Fibroblast of upper back skin (primary cell): ENCODE data around the gene LPIN1.

Experiments used
- DNase-seq: peaks from one replicate; pipeline ENCODE4 v3.0.0-alpha.2; 2013

The LPIN1 gene

GRCh38 chr2:11872247-11872947 lies 126.0 kb downstream of the LPIN1 start:
- DNase-seq = no peak

- no peak for DNase-seq
These were observed 126.5 kb downstream of the LPIN1 start for GRCh38 chr2:11872948-11873269.

DNA sequence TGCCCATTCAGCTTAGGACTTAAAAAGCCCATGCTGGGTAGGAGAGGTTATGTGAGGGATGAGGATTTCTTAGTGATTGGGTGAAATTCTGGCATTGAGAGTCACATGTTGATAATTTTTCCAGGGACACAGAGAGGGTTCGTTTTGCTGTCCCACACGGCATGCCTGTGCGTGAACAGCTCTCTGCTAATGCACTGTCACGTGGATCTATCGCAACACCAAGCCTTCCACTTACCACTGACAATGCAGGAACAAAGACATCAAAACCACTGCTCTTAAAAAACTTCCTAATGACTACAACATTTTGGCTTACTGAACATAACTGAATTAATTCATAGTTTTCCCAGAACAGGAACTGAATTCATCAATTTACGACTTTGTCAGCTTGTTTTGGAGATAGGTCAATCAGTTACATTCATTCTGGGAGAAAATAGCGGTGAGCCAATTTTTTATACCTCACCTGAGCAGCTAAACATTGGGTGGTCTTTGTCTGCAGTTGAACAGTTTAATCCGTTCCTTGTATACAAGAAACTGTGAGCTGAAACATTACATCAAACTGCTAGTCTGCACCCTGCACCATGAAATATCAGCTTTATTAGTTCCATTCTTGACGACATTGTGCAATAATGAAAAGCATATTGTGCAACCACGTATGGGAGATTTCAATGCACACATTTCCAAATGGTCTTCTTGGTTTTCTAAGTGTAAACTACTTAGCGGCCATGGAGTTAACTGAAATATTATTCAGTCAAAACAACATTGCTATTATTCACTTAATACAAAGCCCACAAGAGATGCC lies 127.1 kb downstream of the LPIN1 start:
- DNase-seq = peak; percentile 74

DNA sequence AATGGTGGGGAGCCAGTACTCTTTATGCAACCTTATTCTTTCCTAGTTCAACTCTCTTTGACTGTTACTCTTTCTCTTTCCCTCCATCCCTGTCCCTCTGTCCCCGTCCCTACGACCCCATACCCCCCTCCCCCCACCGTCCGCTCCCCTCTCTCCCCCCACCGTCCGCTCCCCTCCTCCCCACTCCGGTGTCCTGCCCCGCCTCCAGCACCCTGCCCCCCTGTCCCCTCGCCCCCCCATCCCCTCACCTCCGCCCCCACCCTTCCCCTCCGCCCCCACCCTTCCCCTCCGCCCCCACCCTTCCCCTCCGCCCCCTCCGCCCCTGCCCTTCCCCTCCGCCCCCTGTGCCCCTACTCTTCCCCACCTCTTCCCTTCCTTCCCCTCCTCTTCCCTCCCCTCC lies 128.4 kb downstream of the LPIN1 start:
- DNase-seq = no peak

GRCh38 chr2:11875481-11875880 lies 129.0 kb downstream of the LPIN1 start:
- DNase-seq = no peak

DNA sequence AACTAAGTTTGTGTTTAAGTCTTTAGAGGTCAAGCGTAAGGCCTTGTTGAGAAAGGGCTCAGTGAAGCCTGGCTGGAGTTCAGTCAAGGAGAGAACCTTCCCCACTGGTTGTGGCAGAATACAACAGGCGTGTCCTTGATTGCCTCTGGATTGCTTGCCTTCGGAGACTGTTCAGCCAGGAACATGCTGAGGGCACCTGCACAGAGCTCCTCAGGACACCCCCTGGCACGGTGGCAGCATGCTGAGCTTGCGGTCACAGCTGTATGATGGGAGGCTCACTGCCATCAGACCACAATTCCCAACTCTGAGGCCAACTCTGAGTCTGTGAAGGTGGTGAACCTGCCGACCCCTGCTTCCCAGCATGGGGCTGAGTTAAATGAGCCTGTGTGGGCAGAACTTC lies 130.0 kb downstream of the LPIN1 start:
- no peak for DNase-seq

- DNase-seq = no peak
These were observed 130.5 kb downstream of the LPIN1 start for GRCh38 chr2:11876889-11877288.
